ENCODE results near the gene FBXL4. TPM values are rescaled to one million over a fixed set of nuclear protein-coding genes. Genes with fewer than 3 reads are reported as not detected.
A peak's percentile ranks its signal among the peaks of the same experiment; 100 is the strongest.
"Not testable (repeated sequence)": the region's sequence is repeated elsewhere in the genome, so short reads cannot be mapped to it uniquely, and the experiment has no call there.

FBXL4 gene
- polyA plus RNA-seq, 3 donors: 23.2 to 26.2 (median 24.3) TPM

DNA sequence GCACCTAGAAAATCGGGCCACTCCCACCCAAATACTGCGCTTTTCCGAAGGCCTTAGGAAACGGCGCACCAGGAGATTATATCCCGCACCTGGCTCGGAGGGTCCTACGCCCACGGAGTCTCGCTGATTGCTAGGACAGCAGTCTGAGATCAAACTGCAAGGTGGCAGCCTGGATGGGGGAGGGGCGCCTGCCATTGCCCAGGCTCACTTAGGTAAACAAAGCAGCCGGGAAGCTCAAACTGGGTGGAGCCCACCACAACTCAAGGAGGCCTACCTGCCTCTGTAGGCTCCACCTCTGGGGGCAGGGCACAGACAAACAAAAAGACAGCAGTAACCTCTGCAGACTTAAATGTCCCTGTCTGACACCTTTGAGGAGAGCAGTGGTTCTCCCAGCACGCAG lies 36.8 kb downstream of the FBXL4 start:
- DNase-seq (ENCODE audit: extremely low read depth in 1 of 11, low read depth in 9 of 11, low spot score in 4 of 11): not testable (repeated sequence)

DNA sequence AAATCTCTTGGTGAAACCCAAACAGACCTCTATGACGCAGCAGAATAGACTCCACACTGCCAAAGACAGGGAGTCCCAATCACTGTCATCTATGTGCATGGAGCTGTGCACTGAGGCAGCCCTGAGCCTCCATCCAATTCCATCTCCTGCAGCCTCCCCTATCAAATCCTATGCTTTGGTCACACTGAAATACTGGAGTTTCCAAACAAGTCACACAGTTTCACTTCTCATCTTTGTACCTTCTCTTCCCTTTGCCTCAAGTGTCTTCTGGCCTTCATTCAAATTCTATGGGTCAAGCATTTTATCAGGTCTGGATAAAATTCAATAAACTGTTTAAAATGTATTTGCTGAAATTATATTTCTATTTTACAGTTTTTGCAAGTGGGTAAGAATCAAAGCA lies 38.5 kb downstream of the FBXL4 start:
- no peak for DNase-seq (ENCODE audit: extremely low read depth in 1 of 11, low read depth in 9 of 11, low spot score in 4 of 11)

DNA sequence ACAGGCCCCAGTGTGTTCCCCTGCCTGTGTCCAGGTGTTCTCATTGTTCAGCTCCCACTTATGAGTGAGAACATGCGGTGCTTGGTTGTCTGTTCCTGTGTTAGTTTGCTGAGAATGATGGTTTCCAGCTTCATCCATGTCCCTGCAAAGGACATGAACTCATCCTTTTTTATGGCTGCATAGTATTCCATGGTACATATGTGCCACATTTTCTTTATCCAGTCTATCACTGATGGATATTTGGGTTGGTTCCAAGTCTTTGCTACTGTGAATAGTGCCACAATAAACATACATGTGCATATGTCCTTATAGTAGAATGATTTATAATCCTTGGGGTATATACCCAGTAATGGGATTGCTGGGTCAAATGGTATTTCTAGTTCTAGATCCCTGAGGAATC lies 41.4 kb downstream of the FBXL4 start:
- not testable (repeated sequence) for DNase-seq (ENCODE audit: extremely low read depth in 1 of 11, low read depth in 9 of 11, low spot score in 4 of 11)

DNA sequence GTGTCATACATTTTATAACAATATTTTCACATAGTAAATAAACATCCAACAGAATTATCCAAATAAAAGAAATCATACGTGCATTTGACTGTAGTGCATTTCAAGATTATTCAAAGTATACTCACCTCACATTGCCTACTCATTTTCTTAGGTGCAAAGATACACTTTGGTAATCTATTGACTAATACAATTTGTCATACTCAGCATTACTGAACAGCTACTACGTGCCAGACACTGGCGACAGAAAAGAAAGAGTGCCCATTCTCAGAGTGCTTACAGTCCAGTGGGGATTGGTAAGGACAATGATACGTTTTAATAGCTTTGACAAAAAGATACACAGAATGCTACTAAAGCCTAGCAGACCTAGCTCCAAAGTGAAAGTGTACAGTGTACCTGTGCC lies 42.0 kb downstream of the FBXL4 start:
- DNase-seq (ENCODE audit: extremely low read depth in 1 of 11, low read depth in 9 of 11, low spot score in 4 of 11): no peak

DNA sequence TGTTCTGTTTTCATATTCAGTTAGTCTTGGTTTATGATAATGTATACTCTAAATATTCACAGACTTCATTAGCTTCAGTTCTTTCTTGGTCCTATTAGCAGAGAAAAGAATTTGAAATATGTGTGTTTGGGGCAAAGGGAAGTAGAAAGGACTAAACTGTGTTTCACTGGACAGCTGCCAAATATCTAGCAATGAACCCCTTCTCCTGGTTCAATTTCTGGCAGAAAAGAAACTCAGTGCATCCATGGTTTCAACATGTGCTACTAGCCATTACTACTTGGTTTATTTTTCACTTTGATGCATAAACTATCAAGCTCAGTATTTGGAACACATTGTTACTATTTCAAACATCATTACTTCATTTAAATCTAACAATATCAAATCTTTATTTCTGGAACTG lies 43.6 kb downstream of the FBXL4 start:
- peak in 1 of 11 donors; percentile 4 for DNase-seq (ENCODE audit: extremely low read depth in 1 of 11, low read depth in 9 of 11, low spot score in 4 of 11)

DNA sequence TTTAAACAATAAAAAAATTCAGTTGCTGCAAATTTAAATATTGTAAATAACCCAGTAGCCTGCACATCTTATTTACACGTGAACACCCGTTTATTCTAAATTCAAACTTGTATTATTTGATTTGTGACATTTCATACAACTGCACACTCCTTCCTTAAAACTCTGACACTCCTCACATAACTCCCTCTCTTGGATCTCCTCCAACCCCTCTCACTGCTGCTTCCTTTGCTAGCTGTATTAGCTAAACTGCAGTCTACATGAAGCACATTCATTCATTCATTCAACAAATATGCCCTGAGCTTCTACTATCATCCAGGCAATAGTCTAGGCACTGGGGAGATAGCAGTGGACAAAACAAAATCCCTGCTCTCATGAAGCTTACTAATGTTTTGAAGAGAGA lies 47.0 kb downstream of the FBXL4 start:
- peak in 7 of 11 donors; percentile 11 to 29 (median 24) for DNase-seq (ENCODE audit: extremely low read depth in 1 of 11, low read depth in 9 of 11, low spot score in 4 of 11)

DNA sequence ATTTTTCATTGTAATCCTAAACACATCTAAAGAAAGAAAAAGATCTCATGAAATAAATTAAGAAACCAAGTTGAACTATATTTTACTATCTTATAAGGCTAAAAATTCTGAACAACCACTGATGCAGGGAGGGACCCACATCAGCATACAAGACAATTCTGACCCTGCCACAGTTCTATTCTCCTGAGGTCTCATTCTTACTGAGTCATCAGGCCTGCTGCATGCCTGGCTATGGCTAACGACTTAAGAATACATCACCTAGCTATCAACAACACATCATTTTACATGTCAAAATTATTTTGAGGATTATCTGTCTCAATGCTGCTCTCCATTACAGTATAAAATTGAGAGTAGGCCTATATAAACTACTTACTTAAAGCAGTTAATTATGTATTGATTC lies 52.9 kb downstream of the FBXL4 start:
- no peak for DNase-seq (ENCODE audit: extremely low read depth in 1 of 11, low read depth in 9 of 11, low spot score in 4 of 11)

DNA sequence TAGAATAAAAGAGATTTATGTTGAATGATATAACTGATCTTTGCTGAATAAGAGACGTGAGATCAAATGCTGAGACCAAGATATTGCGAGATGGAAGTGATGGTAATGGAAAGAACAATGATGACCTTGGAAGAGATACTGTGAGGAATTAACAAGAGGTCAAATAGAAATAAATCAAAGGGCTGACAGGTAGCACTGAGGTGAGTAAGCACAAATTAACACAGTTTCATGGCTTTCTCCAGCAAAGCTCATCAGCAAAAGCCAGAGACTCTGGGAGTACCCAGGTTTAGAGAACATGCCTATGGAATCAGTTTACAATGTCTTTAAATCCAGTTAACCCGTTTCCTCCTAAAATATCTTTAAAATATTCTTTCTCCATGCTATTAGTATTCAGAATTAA lies 60.1 kb downstream of the FBXL4 start:
- no peak for DNase-seq (ENCODE audit: extremely low read depth in 1 of 11, low read depth in 9 of 11, low spot score in 4 of 11)

DNA sequence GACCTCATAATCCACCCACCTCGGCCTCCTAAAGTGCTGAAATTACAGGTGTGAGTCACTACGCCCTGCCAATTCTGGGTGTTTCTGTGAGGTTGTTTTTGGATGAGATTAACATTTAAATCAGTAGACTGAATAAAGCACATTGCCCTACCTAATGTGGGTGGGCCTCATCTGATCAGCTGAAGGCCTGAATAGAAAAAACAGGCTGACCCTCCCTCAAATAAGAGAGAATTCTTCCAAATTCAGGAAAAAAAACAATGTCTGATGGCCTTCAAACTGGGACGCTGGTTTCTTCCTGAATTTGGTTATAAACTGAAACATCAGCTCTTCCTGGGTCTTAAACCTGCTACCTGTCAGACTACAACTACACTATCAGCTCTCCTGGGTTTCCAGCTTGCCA lies 62.4 kb downstream of the FBXL4 start:
- DNase-seq (ENCODE audit: extremely low read depth in 1 of 11, low read depth in 9 of 11, low spot score in 4 of 11): no peak

DNA sequence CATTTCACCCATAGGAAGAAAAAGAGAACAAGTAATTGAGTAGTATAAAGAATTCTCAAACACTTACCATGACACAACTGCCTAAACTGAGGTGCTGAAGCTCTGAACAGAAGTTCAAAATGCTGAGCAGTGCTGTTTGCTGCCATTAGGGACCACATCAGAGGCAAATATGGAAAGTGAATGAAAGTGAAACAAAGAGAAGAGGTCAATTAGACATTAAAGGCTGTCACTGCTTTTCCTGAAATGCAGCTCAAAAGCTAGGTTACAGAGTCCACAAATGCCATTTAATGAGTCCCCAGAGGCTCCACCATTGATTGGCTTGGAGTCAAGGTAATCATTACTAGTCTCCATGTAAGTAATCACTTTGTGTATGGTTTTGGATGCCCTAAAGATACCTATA lies 67.3 kb downstream of the FBXL4 start:
- no peak for DNase-seq (ENCODE audit: extremely low read depth in 1 of 11, low read depth in 9 of 11, low spot score in 4 of 11)

DNA sequence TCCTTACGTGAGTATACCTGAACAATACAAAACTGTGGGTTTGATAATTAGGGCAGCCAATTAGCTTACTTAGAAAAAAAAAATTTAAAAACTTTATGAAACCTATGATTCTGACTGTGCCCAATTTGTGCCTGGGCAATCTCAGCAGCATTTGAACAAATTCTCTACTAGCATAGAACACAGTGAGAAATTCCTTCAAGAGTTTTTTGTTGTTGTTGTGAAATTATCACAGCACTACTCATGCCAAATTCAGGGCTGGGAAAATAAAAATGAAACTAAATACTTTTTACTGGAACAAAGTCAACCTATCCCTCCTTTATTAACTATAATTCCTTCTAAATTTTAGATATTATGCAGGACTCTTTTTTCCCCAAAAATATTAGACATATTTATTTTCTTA lies 70.5 kb downstream of the FBXL4 start:
- no peak for DNase-seq (ENCODE audit: extremely low read depth in 1 of 11, low read depth in 9 of 11, low spot score in 4 of 11)

DNA sequence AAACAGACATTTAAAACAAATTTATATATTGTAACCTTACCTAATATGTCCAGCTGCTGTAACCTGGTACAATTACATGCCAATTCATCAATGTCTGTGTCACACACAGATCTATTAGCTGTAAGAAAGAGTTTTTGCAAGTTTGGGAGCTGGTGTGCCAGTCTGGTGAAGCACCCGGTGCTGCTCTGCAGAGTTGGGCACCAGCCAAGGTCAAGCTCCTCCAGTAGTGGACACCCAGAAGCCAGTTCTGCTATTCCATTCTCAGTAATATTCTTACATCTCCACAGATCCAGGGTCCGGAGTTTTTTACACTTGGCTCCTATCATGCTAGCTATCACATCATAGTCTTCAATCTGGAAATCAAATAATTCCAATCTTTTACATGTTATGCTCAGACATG lies 72.4 kb downstream of the FBXL4 start:
- DNase-seq (ENCODE audit: extremely low read depth in 1 of 11, low read depth in 9 of 11, low spot score in 4 of 11): no peak

DNA sequence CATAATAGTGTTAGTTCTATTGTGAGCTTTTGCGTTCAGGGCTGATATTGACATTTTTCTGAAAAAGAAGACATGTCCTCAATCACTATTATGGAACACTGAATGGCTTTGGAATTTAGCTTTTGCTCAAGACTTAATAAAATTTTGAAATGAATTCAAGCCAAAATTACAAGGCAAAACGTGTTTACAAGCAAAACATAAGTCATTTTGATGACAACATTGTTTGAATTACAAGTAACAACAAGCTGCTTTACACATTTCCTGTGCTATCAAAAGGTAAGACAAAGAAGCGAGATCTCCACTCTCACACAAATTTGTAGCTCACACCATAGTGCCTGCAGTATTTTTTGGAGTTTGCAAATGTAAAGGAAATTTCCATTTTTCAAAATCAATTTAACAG lies 75.9 kb downstream of the FBXL4 start:
- DNase-seq (ENCODE audit: extremely low read depth in 1 of 11, low read depth in 9 of 11, low spot score in 4 of 11): no peak

DNA sequence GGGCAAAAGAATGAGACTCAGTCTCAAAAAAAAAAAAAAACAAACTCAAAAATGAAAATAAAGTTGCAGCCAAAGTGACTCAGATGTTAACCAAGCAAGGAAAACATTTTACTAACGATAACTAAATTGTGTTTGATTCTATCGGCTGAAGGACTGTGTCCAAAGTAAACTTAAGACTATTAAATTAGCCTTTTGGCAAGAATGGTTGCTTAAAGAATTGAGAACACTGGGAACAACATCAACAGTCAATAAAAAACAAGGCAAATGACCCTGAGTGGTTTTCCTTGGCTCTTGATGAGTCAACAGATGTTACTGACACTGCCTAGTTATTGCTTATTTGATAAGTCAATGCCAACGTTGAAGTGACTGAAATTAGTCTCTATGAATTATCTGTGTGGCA lies 76.7 kb downstream of the FBXL4 start:
- DNase-seq (ENCODE audit: extremely low read depth in 1 of 11, low read depth in 9 of 11, low spot score in 4 of 11): no peak

DNA sequence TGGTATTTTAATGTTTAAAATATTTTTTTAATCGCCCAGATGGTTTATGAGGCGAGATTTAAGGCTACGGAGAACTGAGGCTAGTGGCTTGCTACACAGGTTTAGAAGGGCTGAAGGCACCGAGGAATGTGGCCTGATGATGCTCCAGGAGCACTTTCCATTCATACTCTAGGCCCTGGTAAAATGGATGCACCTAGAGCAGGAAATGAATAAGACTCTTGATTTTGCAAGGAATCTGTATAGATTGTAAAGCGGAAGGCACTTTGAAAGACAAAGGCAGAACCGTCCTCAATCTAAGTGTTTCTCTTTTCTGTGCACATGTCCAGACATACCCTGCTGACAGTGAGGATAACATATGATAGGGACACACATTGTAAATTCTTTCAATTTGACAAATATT lies 83.2 kb downstream of the FBXL4 start:
- DNase-seq (ENCODE audit: extremely low read depth in 1 of 11, low read depth in 9 of 11, low spot score in 4 of 11): no peak

DNA sequence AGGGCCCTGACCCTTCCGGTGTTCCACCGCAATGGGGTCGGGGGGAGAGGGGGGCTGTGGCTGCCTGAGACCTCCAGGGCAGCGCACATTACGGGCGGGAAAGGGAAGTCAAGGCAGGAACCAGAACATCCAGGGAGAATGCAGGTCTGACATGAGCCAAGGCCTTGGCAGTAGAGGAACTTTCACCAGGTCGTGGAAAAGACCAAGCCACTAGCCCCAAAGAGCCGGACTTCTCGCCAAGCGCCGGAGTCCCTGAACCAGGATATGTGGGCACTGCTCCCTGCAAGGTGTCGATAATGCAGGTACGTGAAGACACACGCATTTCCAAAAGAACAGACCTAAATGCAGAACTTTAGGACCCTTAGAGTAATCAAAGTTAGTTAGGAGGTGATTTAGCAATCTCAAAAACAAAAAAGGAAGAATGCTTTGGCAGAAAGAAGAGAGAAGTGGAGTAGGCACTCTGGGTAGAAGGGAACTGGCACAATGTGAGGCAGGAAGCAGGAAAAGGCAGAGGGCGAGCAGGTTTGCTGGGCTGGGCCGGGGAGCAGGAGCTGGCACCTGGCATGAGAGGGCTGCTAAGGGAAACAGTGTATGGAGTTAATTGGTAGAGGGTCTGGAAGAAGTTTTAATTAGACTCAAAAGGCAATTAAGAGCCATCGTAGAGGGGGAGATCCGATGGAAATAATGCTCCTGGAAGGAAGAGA lies 99.1 kb downstream of the FBXL4 start:
- DNase-seq (ENCODE audit: extremely low read depth in 1 of 11, low read depth in 9 of 11, low spot score in 4 of 11): no peak

DNA sequence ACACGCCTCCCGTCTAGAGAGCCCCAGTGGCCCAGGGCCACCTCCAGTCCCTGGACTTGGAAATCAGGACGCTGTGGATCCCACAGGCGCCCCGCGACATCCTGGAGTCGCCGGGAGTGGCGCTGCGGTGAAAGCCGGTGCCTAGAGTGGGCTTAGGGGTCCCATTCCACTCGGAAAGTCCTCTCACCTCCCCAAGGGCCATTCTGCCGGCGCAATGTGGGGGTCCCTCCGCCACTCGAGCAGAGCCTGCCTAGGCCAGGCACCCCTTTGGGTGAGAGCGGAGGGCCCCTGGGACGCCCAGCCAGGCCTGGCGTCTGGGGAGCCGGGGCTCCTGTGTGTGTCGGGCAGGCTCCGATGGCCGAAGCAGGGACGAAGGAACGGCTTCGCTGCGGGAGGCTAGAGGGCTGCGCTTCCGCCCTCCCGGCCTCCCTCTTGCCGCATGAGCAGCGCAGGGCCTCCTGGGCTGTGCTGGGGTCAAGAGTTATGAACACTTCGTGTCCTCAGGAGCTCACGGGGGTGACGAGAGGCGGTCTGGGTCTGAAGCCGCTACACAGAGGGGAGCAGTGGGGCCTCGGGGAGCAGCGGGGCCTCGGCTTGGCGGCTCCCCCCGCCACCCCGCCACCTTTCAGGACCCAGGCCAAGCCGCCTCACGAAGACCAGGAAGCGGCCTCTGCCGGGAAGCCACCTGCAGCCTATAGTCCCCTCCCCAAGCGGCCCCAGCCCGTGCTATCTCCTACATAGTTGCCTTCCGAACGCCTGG lies 99.8 kb downstream of the FBXL4 start:
- no peak for DNase-seq (ENCODE audit: extremely low read depth in 1 of 11, low read depth in 9 of 11, low spot score in 4 of 11)

DNA sequence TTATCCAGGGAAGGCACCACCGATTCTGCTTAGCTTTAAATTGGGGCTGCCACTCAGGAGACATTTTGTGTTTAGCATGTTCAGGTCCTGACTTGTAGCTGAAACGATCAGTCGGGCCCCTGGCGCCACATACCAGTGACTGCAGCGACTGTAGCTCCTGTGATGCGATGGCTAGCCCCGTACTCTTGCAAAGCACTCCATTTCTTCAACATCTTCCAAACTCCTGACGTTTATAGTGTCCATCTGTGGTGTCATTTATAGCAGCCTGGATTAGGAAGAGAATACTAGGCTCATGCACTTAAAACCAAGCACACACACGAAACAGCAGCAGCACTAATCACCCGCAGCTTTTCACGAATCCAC lies 100.3 kb downstream of the FBXL4 start:
- no peak for DNase-seq (ENCODE audit: extremely low read depth in 1 of 11, low read depth in 9 of 11, low spot score in 4 of 11)

DNA sequence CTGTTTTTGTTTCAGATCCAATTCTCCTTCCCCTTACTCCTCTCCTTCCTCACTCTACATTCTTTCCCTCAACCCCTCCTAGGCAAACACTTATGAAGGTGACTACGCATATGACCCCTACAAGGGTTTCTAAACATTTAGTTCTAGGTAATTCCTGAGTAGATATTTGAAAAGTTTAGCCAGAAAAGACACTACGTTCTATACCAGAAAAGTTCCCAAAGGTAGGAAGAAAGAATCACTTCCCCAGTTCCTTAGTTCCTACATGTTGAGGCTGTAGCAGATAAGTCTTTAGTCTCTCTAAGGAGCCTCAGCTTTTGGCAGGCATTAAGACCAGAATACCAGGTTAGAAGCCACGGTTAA lies 101.7 kb downstream of the FBXL4 start:
- DNase-seq (ENCODE audit: extremely low read depth in 1 of 11, low read depth in 9 of 11, low spot score in 4 of 11): no peak

DNA sequence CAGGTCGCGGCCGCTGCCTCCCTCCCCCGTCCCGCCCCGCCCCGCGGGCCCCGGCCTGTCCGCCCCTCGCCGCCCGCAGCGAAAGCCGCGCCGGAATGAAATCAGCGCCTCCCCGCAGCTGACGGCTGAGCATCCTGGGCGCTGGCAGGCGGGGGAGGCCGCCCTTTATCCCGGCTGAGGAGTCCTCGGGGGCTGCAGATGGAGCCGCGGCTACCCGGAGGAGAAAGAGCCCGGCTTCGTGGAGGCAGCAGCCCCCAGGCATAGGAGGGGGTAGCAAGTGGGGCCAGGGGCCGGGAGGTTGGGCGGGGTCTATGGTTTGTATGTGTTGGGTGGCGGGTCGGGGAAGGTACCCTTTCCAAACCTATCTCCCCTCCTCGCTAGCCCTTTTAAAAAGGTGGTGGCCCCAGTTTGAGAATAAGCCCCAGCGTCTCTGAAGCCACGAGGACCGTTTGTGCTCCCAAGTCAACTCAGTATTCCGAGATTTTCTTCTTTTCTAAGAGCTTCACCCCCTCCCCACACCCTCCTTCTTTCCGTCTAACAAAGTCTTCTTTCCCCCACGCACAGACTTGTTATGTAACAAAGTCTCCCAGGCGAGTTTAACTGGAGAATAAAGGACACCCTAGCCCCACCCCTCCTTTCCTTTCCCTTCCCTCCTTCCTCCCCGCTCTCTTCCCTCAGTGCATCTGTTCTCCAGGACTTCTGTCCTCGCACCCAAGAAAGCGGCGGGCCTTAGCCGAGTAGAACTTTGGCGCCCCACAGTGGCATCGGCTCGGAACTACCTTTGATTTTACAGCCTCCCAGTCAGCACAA lies 102.3 kb downstream of the FBXL4 start:
- DNase-seq (ENCODE audit: extremely low read depth in 1 of 11, low read depth in 9 of 11, low spot score in 4 of 11): peak in 9 of 11 donors; percentile 58 to 73 (median 72)

Data from renal cortex interstitium (tissue), 11 donors.